Astrocyte (in vitro differentiated cells and primary cell): ENCODE results near the gene ACMSD. TPM values are rescaled to one million over a fixed set of nuclear protein-coding genes. Genes with fewer than 3 reads are reported as not detected.

Source experiments
- DNase-seq: peaks from one replicate; pipeline ENCODE4 v3.0.0-alpha.2; 2010; ENCODE audit warnings: low read depth
- FAIRE-seq: peaks from 2 replicates; lab custom pipeline; 2011; peaks lifted over from hg19 to GRCh38; lab: Jason Lieb, UNC
- H2AFZ ChIP-seq: 2 replicates; pipeline ENCODE4 v1.6.0; 2012; ENCODE audit warnings: low read depth, low read length, inconsistent platforms
- H3K27ac ChIP-seq: 2 replicates; pipeline ENCODE4 v1.5.1; 2011; ENCODE audit warnings: low read depth, low read length, inconsistent platforms
- H3K27me3 ChIP-seq: 2 replicates; pipeline ENCODE4 v1.6.0; 2011; ENCODE audit warnings: low read length, inconsistent platforms; ENCODE audit not compliant: insufficient read depth
- H3K36me3 ChIP-seq: 2 replicates; pipeline ENCODE4 v1.5.1; 2011; ENCODE audit warnings: low read length, inconsistent platforms; ENCODE audit not compliant: insufficient read depth
- H3K4me1 ChIP-seq: 2 replicates; pipeline ENCODE4 v1.5.1; 2011; ENCODE audit warnings: low read length, inconsistent platforms; ENCODE audit not compliant: insufficient read depth
- H3K4me2 ChIP-seq: 2 replicates; pipeline ENCODE4 v1.6.0; 2012; ENCODE audit warnings: low read length, inconsistent platforms
- H3K4me3 ChIP-seq: 2 replicates; pipeline ENCODE4 v1.5.1; 2011; ENCODE audit warnings: low read depth, mild to moderate bottlenecking, low read length, inconsistent platforms; ENCODE audit not compliant: insufficient read depth
- H3K79me2 ChIP-seq: 2 replicates; pipeline ENCODE4 v1.6.0; 2012; ENCODE audit warnings: mild to moderate bottlenecking, low read length, inconsistent platforms; ENCODE audit not compliant: insufficient read depth
- H3K9ac ChIP-seq: 2 replicates; pipeline ENCODE4 v1.6.0; 2012; ENCODE audit warnings: mild to moderate bottlenecking, low read length, inconsistent platforms
- H3K9me3 ChIP-seq: 2 replicates; pipeline ENCODE4 v1.5.1; 2012; ENCODE audit warnings: low read depth, mild to moderate bottlenecking, low read length, inconsistent platforms; ENCODE audit not compliant: insufficient read depth
- H4K20me1 ChIP-seq: 2 replicates; pipeline ENCODE4 v1.6.0; 2012; ENCODE audit warnings: low read length, inconsistent platforms; ENCODE audit not compliant: insufficient read depth
- H3K27ac Mint-ChIP-seq: one replicate; pipeline ENCODE4 v1.8.0; 2021; ENCODE audit warnings: mild to moderate bottlenecking, mixed read lengths; ENCODE audit not compliant: unreplicated experiment
- H3K27me3 Mint-ChIP-seq: one replicate; pipeline ENCODE4 v1.8.0; 2021; ENCODE audit warnings: low read depth, mixed read lengths; ENCODE audit not compliant: unreplicated experiment
- H3K36me3 Mint-ChIP-seq: one replicate; pipeline ENCODE4 v1.8.0; 2021; ENCODE audit warnings: low read depth, mixed read lengths; ENCODE audit not compliant: unreplicated experiment
- H3K4me1 Mint-ChIP-seq: one replicate; pipeline ENCODE4 v1.8.0; 2021; ENCODE audit warnings: low read depth, mixed read lengths; ENCODE audit not compliant: unreplicated experiment
- H3K4me3 Mint-ChIP-seq: one replicate; pipeline ENCODE4 v1.8.0; 2021; ENCODE audit warnings: mild to moderate bottlenecking, moderate library complexity, mixed read lengths; ENCODE audit not compliant: unreplicated experiment
- H3K9me3 Mint-ChIP-seq: one replicate; pipeline ENCODE4 v1.8.0; 2021; ENCODE audit warnings: mild to moderate bottlenecking, mixed read lengths; ENCODE audit not compliant: unreplicated experiment
- CTCF ChIP-seq: IDR thresholded peaks from 2 replicates; pipeline ENCODE4 v1.5.1; 2011; ENCODE audit warnings: low read depth, mild to moderate bottlenecking, inconsistent platforms, low read length, moderate library complexity; ENCODE audit not compliant: insufficient read depth
- EZH2 ChIP-seq: IDR thresholded peaks from 2 replicates; pipeline ENCODE4 v1.6.1; 2012; ENCODE audit warnings: mild to moderate bottlenecking, low read length, inconsistent platforms; ENCODE audit not compliant: insufficient read depth
- total RNA-seq: library from RNA; stranded (reverse); gene quantifications from 2 replicates; pipeline ENCODE4 v1.2.1, GENCODE V29; 2021

ACMSD gene
- total RNA-seq, 1 donor from 2014 or later: not detected

GRCh38 chr2:134882773-134883172 lies 44.4 kb downstream of the ACMSD start:
- DNase-seq (no peak), FAIRE-seq (no peak)
- Histone ChIP-seq H3K27me3 (no peaks in the 10 kb centered on the region), H2AFZ (no peak overlapping the region), H3K9ac (no peak overlapping the region), H3K9me3 (no peaks in the 10 kb centered on the region), H3K4me3 (no peak overlapping the region), H3K4me1 (no peaks in the 10 kb centered on the region), H4K20me1 (no peaks in the 10 kb centered on the region), H3K79me2 (no peaks in the 10 kb centered on the region), H3K4me2 (no peak overlapping the region), H3K27ac (no peak overlapping the region), H3K36me3 (no peaks in the 10 kb centered on the region)
- Mint-ChIP-seq H3K4me1 (no peaks in the 10 kb centered on the region), H3K27ac (no peak overlapping the region), H3K36me3 (peaks cover 2% of the 10 kb centered on the region), H3K9me3 (peaks cover 3% of the 10 kb centered on the region), H3K27me3 (no peaks in the 10 kb centered on the region), H3K4me3 (no peak overlapping the region)
- TF ChIP-seq CTCF (no peak), EZH2 (no peak)

- no peak for TF ChIP-seq CTCF
- no peak for TF ChIP-seq EZH2
- Mint-ChIP-seq H3K9me3 (no peaks in the 10 kb centered on the region), H3K4me1 (no peaks in the 10 kb centered on the region), H3K27me3 (no peaks in the 10 kb centered on the region), H3K27ac (no peak overlapping the region), H3K36me3 (peaks cover 2% of the 10 kb centered on the region), H3K4me3 (no peak overlapping the region)
- H2AFZ ChIP-seq: no peak overlapping the region
- DNase-seq (no peak), FAIRE-seq (no peak)
- no peaks in the 10 kb centered on the region for H3K36me3 ChIP-seq
- H4K20me1 ChIP-seq: no peaks in the 10 kb centered on the region
- no peaks in the 10 kb centered on the region for H3K9me3 ChIP-seq
- no peak overlapping the region for H3K9ac ChIP-seq
- no peak overlapping the region for H3K4me2 ChIP-seq
- no peak overlapping the region for H3K4me3 ChIP-seq
- no peak overlapping the region for H3K27ac ChIP-seq
- H3K4me1 ChIP-seq: no peaks in the 10 kb centered on the region
- H3K27me3 ChIP-seq: no peaks in the 10 kb centered on the region
- no peaks in the 10 kb centered on the region for H3K79me2 ChIP-seq
These were observed 45.3 kb downstream of the ACMSD start for GRCh38 chr2:134883552-134884293.

GRCh38 chr2:134884435-134884834 lies 46.0 kb downstream of the ACMSD start:
- H3K36me3 Mint-ChIP-seq: peaks cover 2% of the 10 kb centered on the region
- no peaks in the 10 kb centered on the region for H4K20me1 ChIP-seq
- no peaks in the 10 kb centered on the region for H3K27me3 ChIP-seq
- no peak overlapping the region for H2AFZ ChIP-seq
- FAIRE-seq (no peak), DNase-seq (no peak)
- no peaks in the 10 kb centered on the region for H3K9me3 ChIP-seq
- no peak overlapping the region for H3K27ac ChIP-seq
- H3K9me3 Mint-ChIP-seq: no peaks in the 10 kb centered on the region
- no peak for TF ChIP-seq EZH2
- no peak for TF ChIP-seq CTCF
- no peaks in the 10 kb centered on the region for H3K36me3 ChIP-seq
- no peaks in the 10 kb centered on the region for H3K27me3 Mint-ChIP-seq
- H3K79me2 ChIP-seq: no peaks in the 10 kb centered on the region
- H3K4me2 ChIP-seq: no peak overlapping the region
- H3K4me1 Mint-ChIP-seq: no peaks in the 10 kb centered on the region
- H3K9ac ChIP-seq: no peak overlapping the region
- H3K4me1 ChIP-seq: no peaks in the 10 kb centered on the region
- no peak overlapping the region for H3K4me3 Mint-ChIP-seq
- no peak overlapping the region for H3K27ac Mint-ChIP-seq
- H3K4me3 ChIP-seq: no peak overlapping the region
